ENCODE data around the gene KCNQ1OT1. TPM values are rescaled to one million over a fixed set of nuclear protein-coding genes. Genes with fewer than 3 reads are reported as not detected.

KCNQ1OT1 gene
- total RNA-seq, 1 donor from 2014 or later, result 0.54 TPM

- Histone ChIP-seq H3K36me3 (ENCODE audit: control insufficient read depth, insufficient read depth, low read length) (no peaks in the 10 kb centered on the region), H3K27me3 (ENCODE audit: control insufficient read depth, insufficient read depth, low read length) (peaks cover 20% of the 10 kb centered on the region), H3K4me3 (ENCODE audit: low read depth, low read length) (no peak overlapping the region)
- TF ChIP-seq, protein P1, sequence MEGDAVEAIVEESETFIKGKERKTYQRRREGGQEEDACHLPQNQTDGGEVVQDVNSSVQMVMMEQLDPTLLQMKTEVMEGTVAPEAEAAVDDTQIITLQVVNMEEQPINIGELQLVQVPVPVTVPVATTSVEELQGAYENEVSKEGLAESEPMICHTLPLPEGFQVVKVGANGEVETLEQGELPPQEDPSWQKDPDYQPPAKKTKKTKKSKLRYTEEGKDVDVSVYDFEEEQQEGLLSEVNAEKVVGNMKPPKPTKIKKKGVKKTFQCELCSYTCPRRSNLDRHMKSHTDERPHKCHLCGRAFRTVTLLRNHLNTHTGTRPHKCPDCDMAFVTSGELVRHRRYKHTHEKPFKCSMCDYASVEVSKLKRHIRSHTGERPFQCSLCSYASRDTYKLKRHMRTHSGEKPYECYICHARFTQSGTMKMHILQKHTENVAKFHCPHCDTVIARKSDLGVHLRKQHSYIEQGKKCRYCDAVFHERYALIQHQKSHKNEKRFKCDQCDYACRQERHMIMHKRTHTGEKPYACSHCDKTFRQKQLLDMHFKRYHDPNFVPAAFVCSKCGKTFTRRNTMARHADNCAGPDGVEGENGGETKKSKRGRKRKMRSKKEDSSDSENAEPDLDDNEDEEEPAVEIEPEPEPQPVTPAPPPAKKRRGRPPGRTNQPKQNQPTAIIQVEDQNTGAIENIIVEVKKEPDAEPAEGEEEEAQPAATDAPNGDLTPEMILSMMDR (IDR thresholded peaks at IDR 0.05; ENCODE audit: insufficient read depth, low read length, poor library complexity, severe bottlenecking), result no peak
- no peak for DNase-seq (ENCODE audit: low read depth)
These were observed 113.6 kb downstream of the KCNQ1OT1 start for GRCh38 chr11:2586087-2586792.

DNA sequence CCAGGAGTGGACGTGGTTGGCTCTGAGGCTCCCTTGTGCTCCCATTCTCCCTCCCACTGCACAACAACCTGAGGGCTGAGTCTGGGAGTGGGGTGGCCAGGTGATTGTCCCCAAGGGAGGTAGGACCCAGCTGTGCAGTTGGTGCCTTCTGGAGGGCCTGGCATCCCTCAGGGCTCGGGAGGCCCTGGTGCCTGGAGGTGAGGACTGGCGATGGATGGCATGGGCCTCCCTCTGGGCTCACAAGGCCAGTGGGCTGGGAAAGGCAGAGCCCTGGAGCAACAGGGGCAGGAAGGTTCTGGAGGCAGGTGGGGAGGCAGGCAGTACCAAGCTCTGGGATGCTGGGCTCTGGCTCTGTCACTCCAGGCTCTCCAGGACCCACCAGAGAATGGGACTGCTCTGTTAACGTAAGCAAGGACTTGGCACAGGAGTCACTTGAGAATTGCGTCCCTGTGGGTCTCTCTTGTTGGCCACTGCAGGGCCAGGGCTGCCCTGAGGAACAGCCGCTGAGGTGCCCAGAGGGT, 114.2 kb downstream of the KCNQ1OT1 start:
- TF ChIP-seq, protein P1 (IDR thresholded peaks at IDR 0.05; ENCODE audit: insufficient read depth, low read length, poor library complexity, severe bottlenecking), result no peak
- Histone ChIP-seq H3K36me3 (ENCODE audit: control insufficient read depth, insufficient read depth, low read length) (no peaks in the 10 kb centered on the region), H3K27me3 (ENCODE audit: control insufficient read depth, insufficient read depth, low read length) (peaks cover 14% of the 10 kb centered on the region), H3K4me3 (ENCODE audit: low read depth, low read length) (no peak overlapping the region)
- no peak for DNase-seq (ENCODE audit: low read depth)

DNA sequence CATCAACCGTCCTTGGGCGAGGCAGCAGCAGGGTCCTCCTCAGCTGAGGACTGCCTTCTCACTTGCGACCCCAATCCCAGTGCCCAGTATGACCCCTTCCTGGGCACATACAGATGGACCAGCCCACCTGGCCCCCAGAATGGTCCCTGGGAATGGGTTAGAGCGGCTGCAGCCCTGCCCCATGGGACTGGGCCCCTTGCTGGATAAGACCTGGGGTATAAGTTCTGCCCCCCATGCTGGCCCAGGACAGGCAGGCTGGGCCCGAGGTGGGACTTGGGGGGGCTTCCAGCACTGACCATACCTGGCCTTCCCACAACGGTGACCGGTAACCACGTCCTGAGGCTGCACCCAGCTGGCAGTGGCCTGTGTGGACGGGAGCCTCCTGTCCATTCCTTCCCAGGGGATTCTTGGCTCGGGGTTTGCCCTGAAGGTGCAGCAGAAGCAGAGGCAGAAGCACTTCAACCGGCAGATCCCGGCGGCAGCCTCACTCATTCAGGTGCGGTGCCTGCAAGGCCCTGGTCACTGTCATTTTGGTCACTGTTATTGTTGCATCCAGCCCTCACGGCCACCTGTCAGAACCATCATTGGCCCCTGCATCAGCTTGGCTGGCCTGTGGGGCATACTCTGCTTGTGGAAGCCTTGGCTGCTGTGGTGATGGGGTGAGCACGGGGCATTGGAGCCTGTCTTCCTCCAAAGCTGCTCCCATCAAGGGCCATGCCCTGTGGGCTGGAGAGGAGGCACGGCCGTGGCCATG, 114.8 kb downstream of the KCNQ1OT1 start:
- TF ChIP-seq, protein P1 (IDR thresholded peaks at IDR 0.05; ENCODE audit: insufficient read depth, low read length, poor library complexity, severe bottlenecking), result no peak
- Histone ChIP-seq H3K36me3 (ENCODE audit: control insufficient read depth, insufficient read depth, low read length) (no peaks in the 10 kb centered on the region), H3K27me3 (ENCODE audit: control insufficient read depth, insufficient read depth, low read length) (peaks cover 9% of the 10 kb centered on the region), H3K4me3 (ENCODE audit: low read depth, low read length) (no peak overlapping the region)
- no peak for DNase-seq (ENCODE audit: low read depth)

GRCh38 chr11:2584434-2584811, 115.4 kb downstream of the KCNQ1OT1 start:
- DNase-seq (ENCODE audit: low read depth), result no peak
- TF ChIP-seq, protein P1 (IDR thresholded peaks at IDR 0.05; ENCODE audit: insufficient read depth, low read length, poor library complexity, severe bottlenecking), result no peak
- H3K27me3 ChIP-seq (ENCODE audit: control insufficient read depth, insufficient read depth, low read length), result peaks cover 9% of the 10 kb centered on the region
- no peak overlapping the region for H3K4me3 ChIP-seq (ENCODE audit: low read depth, low read length)
- H3K36me3 ChIP-seq (ENCODE audit: control insufficient read depth, insufficient read depth, low read length), result no peaks in the 10 kb centered on the region

- DNase-seq (ENCODE audit: low read depth), result no peak
- TF ChIP-seq, protein P1 (IDR thresholded peaks at IDR 0.05; ENCODE audit: insufficient read depth, low read length, poor library complexity, severe bottlenecking), result no peak
- Histone ChIP-seq H3K4me3 (ENCODE audit: low read depth, low read length) (no peak overlapping the region), H3K27me3 (ENCODE audit: control insufficient read depth, insufficient read depth, low read length) (peaks cover 9% of the 10 kb centered on the region), H3K36me3 (ENCODE audit: control insufficient read depth, insufficient read depth, low read length) (no peaks in the 10 kb centered on the region)
These were observed 116.2 kb downstream of the KCNQ1OT1 start for GRCh38 chr11:2583605-2583958.

Measured in kidney epithelial cell (primary cell).